IPS DF 6.9 (cell line): ENCODE results near the gene VPS11.
"Not testable (repeated sequence)": the region's sequence is repeated elsewhere in the genome, so short reads cannot be mapped to it uniquely, and the experiment has no call there.

Source experiments
- DNase-seq: peaks from one replicate; pipeline ENCODE4 v3.0.0-alpha.2; 2013; ENCODE audit warnings: low read depth, low spot score
- H3K27ac ChIP-seq: one replicate; pipeline ENCODE4 v1.5.1; 2013; ENCODE audit warnings: low read length, control low read depth
- H3K27me3 ChIP-seq: 2 replicates; pipeline ENCODE4 v1.6.1; 2013; ENCODE audit warnings: mild to moderate bottlenecking, low read length; ENCODE audit not compliant: control insufficient read depth, insufficient read depth
- H3K36me3 ChIP-seq: 2 replicates; pipeline ENCODE4 v1.6.1; 2013; ENCODE audit warnings: low read length; ENCODE audit not compliant: control insufficient read depth, insufficient read depth
- H3K4me1 ChIP-seq: 2 replicates; pipeline ENCODE4 v1.6.1; 2013; ENCODE audit warnings: low read length; ENCODE audit not compliant: control insufficient read depth, insufficient read depth
- H3K4me3 ChIP-seq: 2 replicates; pipeline ENCODE4 v1.5.1; 2013; ENCODE audit warnings: mild to moderate bottlenecking, low read length
- H3K9me3 ChIP-seq: 2 replicates; pipeline ENCODE4 v1.6.1; 2013; ENCODE audit warnings: low read length, inconsistent platforms; ENCODE audit not compliant: control insufficient read depth, insufficient read depth
- WGBS: extraction: QIAGEN DNeasy Blood & Tissue Kit; methylation state at CpG from one replicate; pipeline ENCODE4 v1.1.7; 2013; ENCODE audit warnings: mixed read lengths, missing lambda C conversion rate; ENCODE audit not compliant: insufficient read length, insufficient coverage; 5-methylcytosine and 5-hydroxymethylcytosine counted together

Gene VPS11

DNA sequence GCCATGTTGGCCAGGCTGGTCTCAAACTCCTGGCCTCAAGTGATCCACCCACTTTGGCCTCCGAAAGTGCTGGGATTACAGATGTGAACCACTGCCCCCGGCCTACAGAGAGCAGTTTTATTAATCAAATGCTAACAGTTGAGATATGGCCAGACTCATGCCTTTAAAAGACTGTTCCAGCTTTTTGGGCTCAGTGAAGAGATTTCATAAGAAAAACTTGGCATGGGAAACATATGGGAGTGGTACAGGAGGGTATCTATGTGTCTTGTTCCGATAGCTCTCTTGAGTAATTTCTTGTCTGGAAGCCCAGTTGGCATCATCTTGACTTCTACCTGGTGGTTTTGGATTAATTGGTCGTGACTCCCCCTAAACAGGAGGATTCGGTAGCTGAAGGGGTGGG lies 28.7 kb upstream of the VPS11 start:
- H3K27ac ChIP-seq: no peak overlapping the region
- no CpG with 5 or more reads among the region's 5 CpGs for WGBS
- H3K4me1 ChIP-seq: no peaks in the 10 kb centered on the region
- H3K9me3 ChIP-seq: no peaks in the 10 kb centered on the region
- DNase-seq: no peak
- H3K4me3 ChIP-seq: no peak overlapping the region
- no peaks in the 10 kb centered on the region for H3K36me3 ChIP-seq
- no peaks in the 10 kb centered on the region for H3K27me3 ChIP-seq

DNA sequence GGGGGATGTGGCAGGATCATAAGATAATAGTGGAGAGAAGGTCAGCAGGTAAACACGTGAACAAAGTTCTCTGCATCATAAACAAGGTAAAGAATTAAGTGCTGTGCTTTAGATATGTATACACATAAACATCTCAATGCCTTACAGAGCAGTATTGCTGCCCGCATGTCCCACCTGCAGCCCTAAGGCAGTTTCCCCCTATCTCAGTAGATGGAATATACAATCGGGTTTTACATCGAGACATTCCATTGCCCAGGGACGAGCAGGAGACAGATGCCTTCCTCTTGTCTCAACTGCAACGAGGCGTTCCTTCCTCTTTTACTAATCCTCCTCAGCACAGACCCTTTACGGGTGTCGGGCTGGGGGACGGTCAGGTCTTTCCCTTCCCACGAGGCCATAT lies 28.1 kb upstream of the VPS11 start:
- not testable (repeated sequence) for H3K36me3 ChIP-seq, H3K27me3 ChIP-seq, H3K27ac ChIP-seq, DNase-seq, H3K4me3 ChIP-seq, H3K9me3 ChIP-seq, H3K4me1 ChIP-seq
- WGBS: no CpG with 5 or more reads among the region's 11 CpGs

DNA sequence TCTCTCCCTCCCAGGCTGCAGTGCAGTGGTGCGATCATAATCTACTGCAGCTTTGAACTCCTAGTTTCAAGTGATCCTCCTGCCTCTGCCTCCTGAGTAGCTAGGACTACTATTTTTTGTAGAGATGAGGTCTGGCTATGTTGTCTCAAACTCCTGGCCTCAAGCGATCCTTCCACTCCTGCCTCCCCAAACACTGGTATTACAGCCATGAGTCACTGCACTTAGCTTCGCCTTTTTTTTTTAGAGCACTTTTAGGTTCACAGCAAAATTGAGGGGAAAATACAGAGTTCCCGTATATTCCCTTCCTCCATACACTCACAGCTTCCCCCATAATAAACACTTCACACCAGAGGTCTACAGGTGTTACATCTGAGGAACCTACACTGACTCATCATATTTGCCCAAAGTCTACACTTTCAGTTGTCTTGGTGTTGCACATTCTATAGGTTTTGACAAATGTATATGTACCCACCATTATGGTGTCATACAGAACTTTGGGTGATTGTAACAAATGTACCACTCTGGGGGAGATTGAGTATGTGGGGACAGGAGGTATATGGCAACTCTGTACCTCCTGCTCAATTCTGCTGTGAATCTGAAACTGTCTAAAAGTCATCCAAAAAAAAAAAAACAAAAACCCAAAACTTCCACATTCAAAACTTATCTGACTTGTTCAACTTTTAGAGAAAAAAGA lies 25.6 kb upstream of the VPS11 start:
- Histone ChIP-seq H3K4me3 (no peak overlapping the region), H3K27ac (no peak overlapping the region), H3K9me3 (no peaks in the 10 kb centered on the region), H3K4me1 (no peaks in the 10 kb centered on the region), H3K27me3 (no peaks in the 10 kb centered on the region), H3K36me3 (peaks cover 12% of the 10 kb centered on the region; the same call in 1 of the 2 replicates)
- DNase-seq: no peak
- WGBS: no CpG with 5 or more reads among the region's 4 CpGs

DNA sequence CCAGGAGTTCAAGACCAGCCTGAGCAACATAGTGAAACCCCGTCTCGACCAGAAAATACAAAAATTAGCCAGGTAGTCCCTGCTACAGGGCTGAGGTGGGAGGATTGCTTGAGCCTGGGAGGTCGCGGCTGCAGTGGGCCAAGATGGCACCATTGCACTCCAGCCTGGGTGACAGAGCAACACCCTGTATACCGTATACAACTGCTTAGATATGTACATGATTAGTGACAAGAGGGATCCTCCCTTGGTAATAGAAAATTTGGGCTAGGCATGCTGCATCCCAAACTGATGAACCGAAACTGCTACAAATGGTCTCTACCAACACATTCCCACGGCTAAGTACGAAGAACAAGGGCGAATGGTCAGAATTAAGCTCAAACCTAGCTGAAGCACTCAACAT lies 24.7 kb upstream of the VPS11 start:
- no peak overlapping the region for H3K4me3 ChIP-seq
- WGBS: no CpG with 5 or more reads among the region's 9 CpGs
- H3K9me3 ChIP-seq: no peaks in the 10 kb centered on the region
- no peak for DNase-seq
- H3K36me3 ChIP-seq: peaks cover 20% of the 10 kb centered on the region
- H3K27me3 ChIP-seq: no peaks in the 10 kb centered on the region
- H3K4me1 ChIP-seq: no peaks in the 10 kb centered on the region
- H3K27ac ChIP-seq: no peak overlapping the region

DNA sequence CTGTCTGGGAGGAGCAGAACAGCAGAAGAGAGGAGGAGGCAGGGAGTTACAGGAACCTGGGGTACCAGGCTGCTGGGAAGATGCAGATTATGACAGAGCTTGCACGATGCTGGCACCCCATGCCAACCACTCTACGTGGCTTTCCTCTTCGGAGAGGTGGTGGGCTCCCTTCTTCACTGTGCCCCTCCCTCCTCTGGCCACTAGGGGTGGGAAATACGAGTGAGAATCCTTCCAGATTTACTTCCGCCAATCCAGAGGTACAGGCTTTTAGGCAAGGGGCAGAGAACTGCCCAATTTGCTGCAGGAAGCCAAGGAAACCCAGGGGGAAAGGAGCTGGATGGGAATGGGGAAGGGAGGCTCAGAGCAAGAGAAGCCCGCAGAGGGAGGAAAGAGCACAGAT lies 22.9 kb upstream of the VPS11 start:
- Histone ChIP-seq H3K27me3 (no peaks in the 10 kb centered on the region), H3K9me3 (no peaks in the 10 kb centered on the region), H3K27ac (no peak overlapping the region), H3K36me3 (peaks cover 37% of the 10 kb centered on the region), H3K4me1 (no peaks in the 10 kb centered on the region), H3K4me3 (no peak overlapping the region)
- WGBS: no CpG with 5 or more reads among the region's 6 CpGs
- DNase-seq: no peak

DNA sequence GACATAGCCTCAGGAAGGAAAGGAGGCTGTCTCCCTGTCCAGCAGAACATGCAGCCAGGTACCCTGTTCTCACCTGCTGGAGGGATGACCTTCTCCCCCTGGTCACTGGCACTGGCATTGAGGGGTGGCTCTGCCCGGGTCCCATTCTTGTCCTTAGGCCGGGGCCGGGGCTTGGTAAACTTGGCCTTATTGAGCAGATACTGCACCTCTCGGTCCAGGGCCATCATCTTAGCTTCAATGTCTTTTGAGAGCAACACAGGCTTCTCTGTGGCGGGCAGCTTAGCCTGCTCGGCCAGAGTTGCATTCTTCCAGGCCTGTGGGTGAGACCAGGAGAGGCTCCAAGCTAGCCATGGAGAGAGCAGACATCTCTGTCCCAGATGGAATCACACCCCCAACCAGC lies 21.1 kb upstream of the VPS11 start:
- H3K36me3 ChIP-seq: peaks cover 45% of the 10 kb centered on the region
- no peak overlapping the region for H3K4me3 ChIP-seq
- no peaks in the 10 kb centered on the region for H3K27me3 ChIP-seq
- no peaks in the 10 kb centered on the region for H3K4me1 ChIP-seq
- H3K27ac ChIP-seq: no peak overlapping the region
- no peak for DNase-seq
- no CpG with 5 or more reads among the region's 6 CpGs for WGBS
- H3K9me3 ChIP-seq: no peaks in the 10 kb centered on the region

DNA sequence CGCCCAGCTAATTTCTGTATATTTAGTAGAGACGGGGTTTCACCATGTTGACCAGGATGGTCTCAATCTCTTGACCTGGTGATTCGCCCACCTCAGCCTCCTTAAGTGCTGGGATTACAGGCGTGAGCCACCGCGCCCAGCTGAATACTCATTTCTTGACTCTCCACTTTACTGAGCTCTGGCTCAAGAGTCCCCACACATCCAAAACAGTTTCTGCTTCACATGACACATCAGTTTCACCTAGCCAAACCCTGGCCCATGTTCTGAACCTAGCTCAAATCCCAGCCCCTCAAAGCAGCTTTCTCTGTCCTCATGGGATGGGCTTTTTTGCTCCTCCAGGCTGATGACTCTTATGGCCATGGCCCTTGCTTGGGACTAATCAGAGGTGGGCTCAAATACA lies 20.4 kb upstream of the VPS11 start:
- no peak for DNase-seq
- no CpG with 5 or more reads among the region's 6 CpGs for WGBS
- Histone ChIP-seq H3K27ac (no peak overlapping the region), H3K4me1 (no peaks in the 10 kb centered on the region), H3K9me3 (no peaks in the 10 kb centered on the region), H3K36me3 (peaks cover 53% of the 10 kb centered on the region), H3K27me3 (no peaks in the 10 kb centered on the region), H3K4me3 (no peak overlapping the region)

DNA sequence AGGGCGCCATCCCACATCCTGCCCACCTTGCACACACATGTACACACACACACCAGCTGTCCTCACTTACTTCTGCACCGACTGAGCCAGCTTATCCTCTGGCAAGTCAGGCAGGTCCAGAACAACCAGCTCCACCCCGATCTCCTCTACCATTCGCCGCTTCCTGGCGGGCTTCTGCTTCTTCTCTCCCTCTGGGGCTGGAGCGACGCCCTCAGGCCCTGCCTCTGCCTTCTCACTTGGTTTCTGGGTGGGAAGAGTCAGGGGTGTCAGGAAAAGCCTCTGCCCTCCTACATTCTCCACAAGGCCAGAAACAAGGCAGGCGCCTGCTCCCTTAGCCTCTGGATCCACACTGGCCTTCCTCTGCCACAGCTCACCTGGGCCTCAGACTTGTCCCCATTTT lies 19.0 kb upstream of the VPS11 start:
- no peak overlapping the region for H3K27ac ChIP-seq
- no CpG with 5 or more reads among the region's 9 CpGs for WGBS
- peaks cover 66% of the 10 kb centered on the region for H3K36me3 ChIP-seq
- no peak overlapping the region for H3K4me3 ChIP-seq
- DNase-seq: no peak
- H3K27me3 ChIP-seq: no peaks in the 10 kb centered on the region
- H3K4me1 ChIP-seq: no peaks in the 10 kb centered on the region
- no peaks in the 10 kb centered on the region for H3K9me3 ChIP-seq

DNA sequence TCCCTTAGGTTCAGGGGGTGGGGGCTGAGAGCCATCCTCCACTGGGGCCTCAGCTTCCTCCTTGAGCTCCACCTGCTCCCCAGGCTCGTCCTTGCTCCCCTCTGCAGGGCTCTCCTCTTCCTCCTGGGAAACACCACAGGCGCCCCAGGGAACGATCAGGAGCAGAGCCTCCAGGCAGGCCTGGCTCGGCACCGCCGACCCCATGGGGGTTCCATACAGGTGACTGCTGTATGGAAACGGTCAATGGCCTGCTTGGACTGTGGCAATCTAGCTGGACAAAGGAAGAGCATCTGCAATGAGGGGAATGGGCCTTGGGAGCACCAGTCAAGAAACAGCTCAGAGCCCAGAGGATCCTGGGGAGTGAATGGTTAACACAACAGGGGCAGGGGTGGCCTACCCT lies 18.5 kb upstream of the VPS11 start:
- WGBS: no CpG with 5 or more reads among the region's 7 CpGs
- DNase-seq: no peak
- Histone ChIP-seq H3K27me3 (no peaks in the 10 kb centered on the region), H3K9me3 (no peaks in the 10 kb centered on the region), H3K36me3 (peaks cover 70% of the 10 kb centered on the region), H3K4me1 (no peaks in the 10 kb centered on the region), H3K4me3 (no peak overlapping the region), H3K27ac (no peak overlapping the region)

DNA sequence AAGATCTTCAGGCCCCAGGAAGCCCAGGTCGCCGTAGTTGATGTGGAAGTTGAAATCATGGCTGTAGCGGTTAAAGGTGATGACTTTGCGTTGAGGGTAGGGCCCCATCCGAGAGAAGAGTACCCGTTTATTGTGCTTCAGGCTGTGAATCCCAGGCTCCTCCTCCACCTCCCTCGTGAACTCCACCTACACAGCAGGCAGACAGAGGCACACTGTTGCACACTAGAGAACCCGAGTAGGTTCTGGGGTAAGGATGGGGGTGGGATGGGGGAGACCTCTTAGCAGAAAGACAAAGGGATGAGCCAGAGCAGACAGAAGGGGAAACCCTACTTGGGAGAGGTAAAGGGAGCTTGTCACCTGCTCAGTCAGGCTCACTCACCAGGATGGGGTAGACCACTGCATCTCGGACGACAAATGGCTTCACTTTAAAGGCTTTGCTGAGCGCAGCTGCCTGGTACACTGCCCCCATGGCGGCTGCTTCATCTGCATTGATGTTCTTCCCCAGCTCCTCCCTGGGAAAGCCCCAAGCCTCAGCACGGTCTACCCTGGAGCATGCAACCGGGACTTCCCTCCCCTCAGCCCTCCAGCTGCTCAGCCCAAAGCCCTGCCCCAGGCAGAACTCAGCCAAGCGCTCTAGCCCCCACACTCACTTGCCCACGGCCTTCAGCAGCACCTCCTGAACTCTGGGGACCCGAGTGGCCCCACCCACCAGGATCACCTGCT lies 16.0 kb upstream of the VPS11 start:
- Histone ChIP-seq H3K27me3 (no peaks in the 10 kb centered on the region), H3K4me3 (no peak overlapping the region), H3K36me3 (peaks cover 64% of the 10 kb centered on the region), H3K9me3 (no peaks in the 10 kb centered on the region), H3K4me1 (no peaks in the 10 kb centered on the region), H3K27ac (no peak overlapping the region)
- DNase-seq: no peak
- no CpG with 5 or more reads among the region's 17 CpGs for WGBS
